HPDE6-E6E7 (cell line): ENCODE data around the gene FCHSD2.

Source experiments
- DNase-seq: peaks from one replicate; pipeline ENCODE4 v3.0.0; 2011; ENCODE audit warnings: missing footprints; ENCODE audit errors: extremely low spot score

Gene FCHSD2

GRCh38 chr11:72971192-72971967 lies 170.7 kb downstream of the FCHSD2 start:
- no peak for DNase-seq

- no peak for DNase-seq
These were observed 171.5 kb downstream of the FCHSD2 start for GRCh38 chr11:72970557-72971118.

- no peak for DNase-seq
These were observed 172.2 kb downstream of the FCHSD2 start for GRCh38 chr11:72969894-72970335.

GRCh38 chr11:72968390-72968789 lies 173.7 kb downstream of the FCHSD2 start:
- DNase-seq, result no peak

- no peak for DNase-seq
These were observed 176.4 kb downstream of the FCHSD2 start for GRCh38 chr11:72965672-72966071.

- no peak for DNase-seq
These were observed 179.4 kb downstream of the FCHSD2 start for GRCh38 chr11:72962717-72963116.

GRCh38 chr11:72962084-72962483 lies 180.0 kb downstream of the FCHSD2 start:
- DNase-seq, result no peak

- no peak for DNase-seq
These were observed 182.0 kb downstream of the FCHSD2 start for GRCh38 chr11:72959998-72960731.

GRCh38 chr11:72958791-72959190 lies 183.3 kb downstream of the FCHSD2 start:
- DNase-seq, result no peak

GRCh38 chr11:72955466-72955865 lies 186.7 kb downstream of the FCHSD2 start:
- DNase-seq, result no peak

- no peak for DNase-seq
These were observed 187.3 kb downstream of the FCHSD2 start for GRCh38 chr11:72954860-72955259.

GRCh38 chr11:72953637-72954036 lies 188.5 kb downstream of the FCHSD2 start:
- DNase-seq, result no peak

GRCh38 chr11:72951888-72952287 lies 190.2 kb downstream of the FCHSD2 start:
- DNase-seq, result no peak

GRCh38 chr11:72951193-72951592 lies 190.9 kb downstream of the FCHSD2 start:
- no peak for DNase-seq

GRCh38 chr11:72950685-72951084 lies 191.4 kb downstream of the FCHSD2 start:
- no peak for DNase-seq

GRCh38 chr11:72947229-72947628 lies 194.9 kb downstream of the FCHSD2 start:
- DNase-seq, result no peak

- no peak for DNase-seq
These were observed 198.5 kb downstream of the FCHSD2 start for GRCh38 chr11:72943664-72944063.

GRCh38 chr11:72940417-72940816 lies 201.7 kb downstream of the FCHSD2 start:
- DNase-seq, result no peak

- DNase-seq, result no peak
These were observed 203.1 kb downstream of the FCHSD2 start for GRCh38 chr11:72939031-72939430.

GRCh38 chr11:72937439-72937838 lies 204.7 kb downstream of the FCHSD2 start:
- no peak for DNase-seq

GRCh38 chr11:72935700-72936099 lies 206.4 kb downstream of the FCHSD2 start:
- DNase-seq, result no peak

- no peak for DNase-seq
These were observed 210.0 kb downstream of the FCHSD2 start for GRCh38 chr11:72932132-72932570.

GRCh38 chr11:72930008-72930407 lies 212.1 kb downstream of the FCHSD2 start:
- no peak for DNase-seq
